Measurements from ENCODE around the gene ITGB1.

DNA sequence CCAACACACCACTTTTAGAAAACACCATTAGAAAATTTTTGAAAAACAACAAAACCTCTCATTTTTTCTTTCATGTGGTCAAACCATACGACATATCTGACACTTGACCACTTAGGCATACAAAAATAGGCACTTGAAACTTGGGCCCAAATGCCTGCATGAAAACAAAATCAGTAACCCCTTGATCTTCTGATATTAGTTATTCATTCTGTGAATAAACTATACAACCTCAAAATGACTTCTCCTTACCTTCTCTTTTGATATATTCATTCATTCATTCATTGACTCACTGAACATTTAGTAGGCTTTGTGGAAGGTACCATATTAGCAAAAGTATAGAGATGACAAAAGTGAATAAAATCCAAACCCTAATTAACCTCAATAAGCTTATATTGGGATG is 26.4 kb downstream of the ITGB1 start:
- TF ChIP-seq, protein P1, sequence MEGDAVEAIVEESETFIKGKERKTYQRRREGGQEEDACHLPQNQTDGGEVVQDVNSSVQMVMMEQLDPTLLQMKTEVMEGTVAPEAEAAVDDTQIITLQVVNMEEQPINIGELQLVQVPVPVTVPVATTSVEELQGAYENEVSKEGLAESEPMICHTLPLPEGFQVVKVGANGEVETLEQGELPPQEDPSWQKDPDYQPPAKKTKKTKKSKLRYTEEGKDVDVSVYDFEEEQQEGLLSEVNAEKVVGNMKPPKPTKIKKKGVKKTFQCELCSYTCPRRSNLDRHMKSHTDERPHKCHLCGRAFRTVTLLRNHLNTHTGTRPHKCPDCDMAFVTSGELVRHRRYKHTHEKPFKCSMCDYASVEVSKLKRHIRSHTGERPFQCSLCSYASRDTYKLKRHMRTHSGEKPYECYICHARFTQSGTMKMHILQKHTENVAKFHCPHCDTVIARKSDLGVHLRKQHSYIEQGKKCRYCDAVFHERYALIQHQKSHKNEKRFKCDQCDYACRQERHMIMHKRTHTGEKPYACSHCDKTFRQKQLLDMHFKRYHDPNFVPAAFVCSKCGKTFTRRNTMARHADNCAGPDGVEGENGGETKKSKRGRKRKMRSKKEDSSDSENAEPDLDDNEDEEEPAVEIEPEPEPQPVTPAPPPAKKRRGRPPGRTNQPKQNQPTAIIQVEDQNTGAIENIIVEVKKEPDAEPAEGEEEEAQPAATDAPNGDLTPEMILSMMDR (IDR thresholded peaks at IDR 0.05): no peak
- no peak for TF ChIP-seq POLR2A (IDR thresholded peaks at IDR 0.05)
